Astrocyte (in vitro differentiated cells and primary cell): ENCODE results near the gene CEBPG. TPM values are rescaled to one million over a fixed set of nuclear protein-coding genes. Genes with fewer than 3 reads are reported as not detected.

Experiments used
- DNase-seq: peaks from one replicate; pipeline ENCODE4 v3.0.0-alpha.2; 2010; ENCODE audit warnings: low read depth
- FAIRE-seq: peaks from 2 replicates; lab custom pipeline; 2011; peaks lifted over from hg19 to GRCh38; lab: Jason Lieb, UNC
- H2AFZ ChIP-seq: 2 replicates; pipeline ENCODE4 v1.6.0; 2012; ENCODE audit warnings: low read depth, low read length, inconsistent platforms
- H3K27ac ChIP-seq: 2 replicates; pipeline ENCODE4 v1.5.1; 2011; ENCODE audit warnings: low read depth, low read length, inconsistent platforms
- H3K27me3 ChIP-seq: 2 replicates; pipeline ENCODE4 v1.6.0; 2011; ENCODE audit warnings: low read length, inconsistent platforms; ENCODE audit not compliant: insufficient read depth
- H3K36me3 ChIP-seq: 2 replicates; pipeline ENCODE4 v1.5.1; 2011; ENCODE audit warnings: low read length, inconsistent platforms; ENCODE audit not compliant: insufficient read depth
- H3K4me1 ChIP-seq: 2 replicates; pipeline ENCODE4 v1.5.1; 2011; ENCODE audit warnings: low read length, inconsistent platforms; ENCODE audit not compliant: insufficient read depth
- H3K4me2 ChIP-seq: 2 replicates; pipeline ENCODE4 v1.6.0; 2012; ENCODE audit warnings: low read length, inconsistent platforms
- H3K4me3 ChIP-seq: 2 replicates; pipeline ENCODE4 v1.5.1; 2011; ENCODE audit warnings: low read depth, mild to moderate bottlenecking, low read length, inconsistent platforms; ENCODE audit not compliant: insufficient read depth
- H3K79me2 ChIP-seq: 2 replicates; pipeline ENCODE4 v1.6.0; 2012; ENCODE audit warnings: mild to moderate bottlenecking, low read length, inconsistent platforms; ENCODE audit not compliant: insufficient read depth
- H3K9ac ChIP-seq: 2 replicates; pipeline ENCODE4 v1.6.0; 2012; ENCODE audit warnings: mild to moderate bottlenecking, low read length, inconsistent platforms
- H3K9me3 ChIP-seq: 2 replicates; pipeline ENCODE4 v1.5.1; 2012; ENCODE audit warnings: low read depth, mild to moderate bottlenecking, low read length, inconsistent platforms; ENCODE audit not compliant: insufficient read depth
- H4K20me1 ChIP-seq: 2 replicates; pipeline ENCODE4 v1.6.0; 2012; ENCODE audit warnings: low read length, inconsistent platforms; ENCODE audit not compliant: insufficient read depth
- H3K27ac Mint-ChIP-seq: one replicate; pipeline ENCODE4 v1.8.0; 2021; ENCODE audit warnings: mild to moderate bottlenecking, mixed read lengths; ENCODE audit not compliant: unreplicated experiment
- H3K27me3 Mint-ChIP-seq: one replicate; pipeline ENCODE4 v1.8.0; 2021; ENCODE audit warnings: low read depth, mixed read lengths; ENCODE audit not compliant: unreplicated experiment
- H3K36me3 Mint-ChIP-seq: one replicate; pipeline ENCODE4 v1.8.0; 2021; ENCODE audit warnings: low read depth, mixed read lengths; ENCODE audit not compliant: unreplicated experiment
- H3K4me1 Mint-ChIP-seq: one replicate; pipeline ENCODE4 v1.8.0; 2021; ENCODE audit warnings: low read depth, mixed read lengths; ENCODE audit not compliant: unreplicated experiment
- H3K4me3 Mint-ChIP-seq: one replicate; pipeline ENCODE4 v1.8.0; 2021; ENCODE audit warnings: mild to moderate bottlenecking, moderate library complexity, mixed read lengths; ENCODE audit not compliant: unreplicated experiment
- H3K9me3 Mint-ChIP-seq: one replicate; pipeline ENCODE4 v1.8.0; 2021; ENCODE audit warnings: mild to moderate bottlenecking, mixed read lengths; ENCODE audit not compliant: unreplicated experiment
- CTCF ChIP-seq: IDR thresholded peaks from 2 replicates; pipeline ENCODE4 v1.5.1; 2011; ENCODE audit warnings: low read depth, mild to moderate bottlenecking, inconsistent platforms, low read length, moderate library complexity; ENCODE audit not compliant: insufficient read depth
- EZH2 ChIP-seq: IDR thresholded peaks from 2 replicates; pipeline ENCODE4 v1.6.1; 2012; ENCODE audit warnings: mild to moderate bottlenecking, low read length, inconsistent platforms; ENCODE audit not compliant: insufficient read depth
- total RNA-seq: library from RNA; stranded (reverse); gene quantifications from 2 replicates; pipeline ENCODE4 v1.2.1, GENCODE V29; 2021

Gene CEBPG
- total RNA-seq, 1 donor from 2014 or later: 31.7 TPM

DNA sequence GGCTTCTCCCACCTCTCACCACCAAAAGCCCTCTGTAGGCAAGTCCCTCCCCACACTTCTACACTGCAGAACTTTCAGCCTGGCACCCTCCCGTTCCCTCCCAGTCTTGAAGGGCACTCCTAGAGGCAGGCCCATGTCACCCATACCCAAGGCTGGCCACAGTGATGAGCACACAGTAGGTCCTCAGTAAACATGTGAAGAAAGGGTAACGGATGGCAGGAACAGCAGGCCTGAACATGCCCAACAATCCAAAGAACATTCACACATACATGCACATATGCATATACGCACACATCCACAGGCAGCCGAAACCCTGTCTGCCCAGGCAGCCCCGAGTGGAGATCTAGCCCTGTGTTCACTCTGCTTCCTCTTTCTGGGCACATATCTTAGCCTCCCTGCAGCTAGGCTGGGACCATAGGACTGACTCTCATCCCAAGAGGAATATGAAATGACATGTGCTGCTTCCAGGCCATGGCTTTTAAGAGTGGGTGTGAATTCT, 55.2 kb downstream of the CEBPG start:
- TF ChIP-seq CTCF (no peak), EZH2 (no peak)
- Histone ChIP-seq H2AFZ (no peak overlapping the region), H3K27me3 (no peaks in the 10 kb centered on the region), H4K20me1 (peaks cover 6% of the 10 kb centered on the region), H3K79me2 (no peaks in the 10 kb centered on the region), H3K4me3 (no peak overlapping the region), H3K9me3 (no peaks in the 10 kb centered on the region), H3K27ac (no peak overlapping the region), H3K4me2 (no peak overlapping the region), H3K9ac (no peak overlapping the region), H3K4me1 (no peaks in the 10 kb centered on the region), H3K36me3 (no peaks in the 10 kb centered on the region)
- H3K4me1 Mint-ChIP-seq: no peaks in the 10 kb centered on the region
- no peak overlapping the region for H3K4me3 Mint-ChIP-seq
- H3K36me3 Mint-ChIP-seq: no peaks in the 10 kb centered on the region
- peaks cover 4% of the 10 kb centered on the region for H3K9me3 Mint-ChIP-seq
- FAIRE-seq (no peak), DNase-seq (no peak)
- peaks cover 3% of the 10 kb centered on the region for H3K27me3 Mint-ChIP-seq
- H3K27ac Mint-ChIP-seq: no peak overlapping the region

DNA sequence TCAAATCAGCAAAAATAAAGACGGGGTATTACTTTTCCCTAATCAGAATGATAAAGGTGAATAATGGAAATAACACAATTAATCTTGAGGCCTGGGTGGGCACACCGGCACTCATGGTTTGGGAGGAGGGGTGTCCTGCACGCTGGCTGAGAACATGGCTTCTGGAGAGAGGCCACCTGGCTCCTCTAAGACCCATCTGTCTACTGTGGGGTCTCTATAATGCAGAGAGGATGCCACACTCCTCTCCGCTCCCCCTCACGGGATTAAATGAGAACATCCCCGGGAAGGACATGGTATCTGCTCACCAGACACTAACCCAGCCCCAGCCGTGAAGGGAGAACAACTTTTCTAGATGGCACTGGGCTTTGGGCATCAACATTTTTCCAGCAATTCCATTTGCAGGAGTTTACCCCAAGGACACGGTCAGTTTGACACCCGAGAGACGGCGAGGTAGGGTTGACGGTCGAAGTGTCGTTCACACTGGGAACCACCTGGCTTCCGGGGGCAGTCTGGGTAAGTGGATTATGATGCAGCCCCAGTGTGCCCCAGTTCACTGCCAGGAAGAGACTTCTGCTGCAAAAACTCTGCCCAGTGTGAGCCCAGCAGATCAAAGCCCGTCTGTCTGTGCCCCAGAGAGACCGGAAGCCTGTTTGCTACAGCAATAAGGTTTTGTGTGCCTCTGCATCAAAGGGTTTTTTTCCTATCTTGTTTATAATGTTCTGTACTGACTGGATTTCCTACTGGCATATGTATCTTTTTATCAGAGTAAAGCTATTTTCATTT, 56.6 kb downstream of the CEBPG start:
- Mint-ChIP-seq H3K36me3 (no peaks in the 10 kb centered on the region), H3K27ac (no peak overlapping the region), H3K9me3 (no peaks in the 10 kb centered on the region), H3K4me3 (no peak overlapping the region), H3K4me1 (peaks cover 3% of the 10 kb centered on the region), H3K27me3 (peaks cover 3% of the 10 kb centered on the region)
- Histone ChIP-seq H3K36me3 (no peaks in the 10 kb centered on the region), H3K4me2 (no peak overlapping the region), H2AFZ (no peak overlapping the region), H3K27ac (no peak overlapping the region), H3K9me3 (no peaks in the 10 kb centered on the region), H4K20me1 (peaks cover 6% of the 10 kb centered on the region), H3K4me1 (peaks cover 6% of the 10 kb centered on the region), H3K9ac (no peak overlapping the region), H3K27me3 (no peaks in the 10 kb centered on the region), H3K4me3 (no peak overlapping the region), H3K79me2 (no peaks in the 10 kb centered on the region)
- TF ChIP-seq EZH2: no peak
- no peak for TF ChIP-seq CTCF
- DNase-seq: no peak
- no peak for FAIRE-seq
